GDM1 (cell line): ENCODE results near the gene SRGAP2.
"Not testable (repeated sequence)": the region's sequence is repeated elsewhere in the genome, so short reads cannot be mapped to it uniquely, and the experiment has no call there.

Experiments
- DNase-seq: peaks from one replicate; lab custom pipeline; 2025; lab: John Stamatoyannopoulos, UW

The SRGAP2 gene

DNA sequence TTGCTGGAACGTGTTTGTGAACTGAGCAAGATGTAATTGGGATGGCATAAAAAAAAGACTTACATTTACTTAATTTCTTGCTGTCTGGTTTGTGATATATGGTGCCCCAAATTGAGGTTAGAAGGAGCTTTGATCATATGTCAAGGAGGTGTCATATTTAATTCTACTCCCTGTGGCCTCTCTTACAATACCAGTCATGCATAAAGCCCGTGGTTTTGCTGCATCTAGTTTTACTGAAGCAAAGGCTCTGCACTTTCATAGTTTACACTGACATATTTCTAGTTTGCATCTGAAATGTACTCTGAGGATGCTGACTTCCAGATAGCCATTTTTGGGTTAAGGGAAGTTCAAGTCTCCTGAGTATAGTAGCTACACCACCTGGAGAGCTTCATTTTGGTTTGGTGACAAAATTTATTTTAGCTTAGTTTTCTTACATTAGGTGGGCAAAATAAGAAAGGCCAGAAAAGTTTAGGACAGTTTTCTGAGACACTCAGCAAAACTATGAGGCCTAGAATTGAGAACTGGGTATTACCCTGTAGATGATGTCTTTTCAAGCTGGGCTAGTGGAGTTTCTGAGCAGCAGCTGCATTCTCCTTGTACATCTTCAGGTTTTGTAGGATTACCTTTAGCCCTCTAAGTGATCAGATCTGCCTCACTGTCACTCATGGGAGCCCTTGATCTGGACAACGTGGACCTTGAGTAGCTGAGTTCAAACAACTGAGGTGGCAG is 47.8 kb downstream of the SRGAP2 start:
- DNase-seq, result not testable (repeated sequence)

DNA sequence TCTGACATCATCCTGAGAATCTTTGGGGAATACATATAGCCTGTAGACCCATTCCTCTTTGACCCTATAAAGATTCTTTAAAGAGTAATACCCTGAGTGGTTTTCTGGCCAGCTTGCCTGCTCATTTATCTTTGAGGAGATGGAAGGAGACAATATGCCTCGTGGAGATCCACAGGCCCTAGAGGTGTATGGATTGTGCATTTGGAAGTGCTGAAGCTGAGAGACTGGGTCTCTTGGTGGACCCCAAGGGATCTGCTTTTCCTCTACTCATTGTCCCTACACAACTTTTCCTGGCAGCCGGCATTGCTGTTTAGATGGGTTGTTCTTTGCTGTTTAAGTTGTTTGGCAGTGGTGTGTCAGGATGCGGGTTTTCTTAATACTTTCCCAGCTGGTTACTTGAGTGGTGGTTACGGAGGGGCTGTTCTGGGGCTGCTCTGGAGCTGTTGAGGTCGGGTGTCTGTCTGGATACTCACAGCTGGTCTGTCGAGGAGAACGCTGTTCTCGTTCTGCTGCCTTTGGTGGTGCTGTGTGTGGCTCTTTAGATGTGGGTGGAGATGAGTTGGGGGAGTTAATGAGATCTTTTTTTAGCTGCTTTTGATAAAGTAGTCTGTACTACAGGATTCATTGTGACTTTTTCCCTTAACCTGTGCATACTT is 49.5 kb downstream of the SRGAP2 start:
- DNase-seq, result not testable (repeated sequence)
